HG03442 (cell line): ENCODE measurements around the gene NSD2.
"Not testable (repeated sequence)": the region's sequence is repeated elsewhere in the genome, so short reads cannot be mapped to it uniquely, and the experiment has no call there.

Source experiments
- ATAC-seq: cut with Tn5 transposase; IDR thresholded peaks from one replicate; pipeline ENCODE4 v1.9.1; 2021; ENCODE audit warnings: mild to moderate bottlenecking, moderate library complexity; ENCODE audit not compliant: unreplicated experiment

The NSD2 gene

DNA sequence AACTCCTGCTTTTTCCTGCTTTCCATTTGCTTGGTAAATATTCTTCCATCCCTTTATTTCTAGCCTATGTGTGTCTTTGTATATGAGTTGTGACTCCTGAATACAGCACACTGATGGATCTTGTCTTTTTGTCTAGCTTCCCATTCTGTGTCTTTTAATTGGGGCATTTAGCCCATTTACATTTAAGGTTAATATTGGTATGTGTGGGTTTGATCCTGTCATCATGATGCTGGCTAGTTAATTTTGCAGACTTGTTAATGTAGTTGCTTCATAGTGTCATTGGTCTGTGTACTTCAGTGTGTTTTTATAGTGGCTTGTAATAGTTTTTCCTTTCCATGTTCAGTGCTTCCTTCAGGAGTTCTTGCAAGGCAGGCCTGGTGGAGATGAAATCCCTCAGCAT, 160.0 kb downstream of the NSD2 start:
- ATAC-seq: not testable (repeated sequence)
